COLO829 (cell line): ENCODE data around the gene CADPS2.

ENCODE experiments used
- DNase-seq: peaks from one replicate; pipeline ENCODE4 v3.0.0; 2012; ENCODE audit warnings: low spot score

Gene CADPS2

GRCh38 chr7:122448893-122449589 lies 437.2 kb downstream of the CADPS2 start:
- no peak for DNase-seq

- DNase-seq, result no peak
These were observed 443.3 kb downstream of the CADPS2 start for GRCh38 chr7:122442929-122443328.

- no peak for DNase-seq
These were observed 447.8 kb downstream of the CADPS2 start for GRCh38 chr7:122438492-122438891.

- DNase-seq, result peak; percentile 64
These were observed 448.3 kb downstream of the CADPS2 start for GRCh38 chr7:122438006-122438405.

- DNase-seq, result no peak
These were observed 452.5 kb downstream of the CADPS2 start for GRCh38 chr7:122433765-122434164.

- peak; percentile 40 for DNase-seq
These were observed 455.6 kb downstream of the CADPS2 start for GRCh38 chr7:122430710-122431109.

- no peak for DNase-seq
These were observed 456.3 kb downstream of the CADPS2 start for GRCh38 chr7:122429926-122430325.

- no peak for DNase-seq
These were observed 460.5 kb downstream of the CADPS2 start for GRCh38 chr7:122425731-122426130.

- DNase-seq, result no peak
These were observed 462.7 kb downstream of the CADPS2 start for GRCh38 chr7:122423591-122423990.

GRCh38 chr7:122416336-122416735 lies 469.9 kb downstream of the CADPS2 start:
- no peak for DNase-seq

- DNase-seq, result no peak
These were observed 470.8 kb downstream of the CADPS2 start for GRCh38 chr7:122415510-122415909.

GRCh38 chr7:122413339-122413738 lies 472.9 kb downstream of the CADPS2 start:
- DNase-seq, result no peak

GRCh38 chr7:122412883-122413282 lies 473.4 kb downstream of the CADPS2 start:
- DNase-seq, result no peak

GRCh38 chr7:122412441-122412840 lies 473.8 kb downstream of the CADPS2 start:
- no peak for DNase-seq

GRCh38 chr7:122407195-122407594 lies 479.1 kb downstream of the CADPS2 start:
- no peak for DNase-seq

GRCh38 chr7:122403113-122403512 lies 483.1 kb downstream of the CADPS2 start:
- no peak for DNase-seq

- DNase-seq, result peak; percentile 32
These were observed 484.0 kb downstream of the CADPS2 start for GRCh38 chr7:122402235-122402634.

- no peak for DNase-seq
These were observed 488.9 kb downstream of the CADPS2 start for GRCh38 chr7:122397381-122397780.

GRCh38 chr7:122394512-122394911 lies 491.7 kb downstream of the CADPS2 start:
- DNase-seq, result no peak

GRCh38 chr7:122384528-122384927 lies 501.7 kb downstream of the CADPS2 start:
- no peak for DNase-seq

- DNase-seq, result peak; percentile 39
These were observed 502.3 kb downstream of the CADPS2 start for GRCh38 chr7:122383934-122384333.

- no peak for DNase-seq
These were observed 505.3 kb downstream of the CADPS2 start for GRCh38 chr7:122380992-122381391.

GRCh38 chr7:122379491-122379890 lies 506.8 kb downstream of the CADPS2 start:
- no peak for DNase-seq

- DNase-seq, result no peak
These were observed 516.5 kb downstream of the CADPS2 start for GRCh38 chr7:122369756-122370155.
